ENCODE data around the gene RFX3. TPM values are rescaled to one million over a fixed set of nuclear protein-coding genes. Genes with fewer than 3 reads are reported as not detected.

Gene RFX3
- total and polyA plus RNA-seq, 2 of the 13 experiments (the other 11 are each of a cell fraction or from before 2014, with no cell fraction given), result 2.7 to 5.3 TPM

GRCh38 chr9:3526165-3526996 lies 580 bp upstream of the RFX3 start (continued):
- TF ChIP-seq ZNF816 (CRISPR knock-in tag; IDR thresholded peaks at IDR 0.05; ENCODE audit: borderline replicate concordance), result no peak; the same call in 1 of the 2 replicates
- TF ChIP-seq ZNF703 (CRISPR knock-in tag; IDR thresholded peaks at IDR 0.05; ENCODE audit: borderline replicate concordance), result no peak
- TF ChIP-seq ZNF639 (CRISPR knock-in tag; conservative IDR thresholded peaks at IDR 0.05), result peak; percentile 57; the same call in 1 of the 2 replicates
- TF ChIP-seq ZNF460 (CRISPR knock-in tag; IDR thresholded peaks at IDR 0.05; ENCODE audit: borderline replicate concordance), result no peak
- peak; percentile 53; the same call in 1 of the 2 replicates for TF ChIP-seq ZNF800 (CRISPR knock-in tag; IDR thresholded peaks at IDR 0.05)
- peak; percentile 94 for TF ChIP-seq POLR2G (IDR thresholded peaks at IDR 0.05; ENCODE audit: low read depth, low read length)
- peak; percentile 64; the same call in 1 of the 2 replicates for TF ChIP-seq ZNF138 (CRISPR knock-in tag; IDR thresholded peaks at IDR 0.05; ENCODE audit: low read depth)
- TF ChIP-seq ZNF317 (CRISPR knock-in tag; IDR thresholded peaks at IDR 0.05), result peak; percentile 47; the same call in 1 of the 2 replicates
- TF ChIP-seq REXO4 (CRISPR knock-in tag; IDR thresholded peaks at IDR 0.05; ENCODE audit: borderline replicate concordance), result no peak
- TF ChIP-seq GZF1 (CRISPR knock-in tag; IDR thresholded peaks at IDR 0.05), result 0 out of 2 replicates have a peak, but pooled peaks have one; percentile 38
- no peak; the same call in 1 of the 2 replicates for TF ChIP-seq NR2F2 (IDR thresholded peaks at IDR 0.05; ENCODE audit: borderline replicate concordance, low read depth)
- TF ChIP-seq E2F1 (CRISPR knock-in tag; IDR thresholded peaks at IDR 0.05), result peak; percentile 70
- peak; percentile 81; the same call in 1 of the 2 replicates for TF ChIP-seq HNRNPL (IDR thresholded peaks at IDR 0.05; ENCODE audit: low read depth, low read length)
- TF ChIP-seq HOXA9 (CRISPR knock-in tag; IDR thresholded peaks at IDR 0.05; ENCODE audit: borderline replicate concordance), result no peak
- no peak for TF ChIP-seq ZBTB8A (CRISPR knock-in tag; IDR thresholded peaks at IDR 0.05; ENCODE audit: borderline replicate concordance, low read depth)
- TF ChIP-seq ZNF574 (CRISPR knock-in tag; IDR thresholded peaks at IDR 0.05), result peak; percentile 64; the same call in 1 of the 2 replicates
- TF ChIP-seq TCF7 (IDR thresholded peaks at IDR 0.05; ENCODE audit: low read depth), result peak; percentile 40; the same call in 1 of the 2 replicates
- peak; percentile 93 for TF ChIP-seq YY1 (IDR thresholded peaks at IDR 0.05; ENCODE audit: insufficient read depth, insufficient replicate concordance, low read depth, low read length)
- TF ChIP-seq ASH2L (IDR thresholded peaks at IDR 0.05; ENCODE audit: insufficient read length, low read depth, low read length), result peak; percentile 83
- peak; percentile 95 for TF ChIP-seq HOXA3 (CRISPR knock-in tag; IDR thresholded peaks at IDR 0.05)
- TF ChIP-seq BORCS8-MEF2B (CRISPR knock-in tag; IDR thresholded peaks at IDR 0.05), result peak; percentile 64; the same call in 1 of the 2 replicates

Data from HepG2 (cell line).